ENCODE results near the gene SLC31A1.
"Not testable (repeated sequence)": the region's sequence is repeated elsewhere in the genome, so short reads cannot be mapped to it uniquely, and the experiment has no call there.

GRCh38 chr9:113249661-113250060, 28.3 kb downstream of the SLC31A1 start:
- TF ChIP-seq, protein P1, sequence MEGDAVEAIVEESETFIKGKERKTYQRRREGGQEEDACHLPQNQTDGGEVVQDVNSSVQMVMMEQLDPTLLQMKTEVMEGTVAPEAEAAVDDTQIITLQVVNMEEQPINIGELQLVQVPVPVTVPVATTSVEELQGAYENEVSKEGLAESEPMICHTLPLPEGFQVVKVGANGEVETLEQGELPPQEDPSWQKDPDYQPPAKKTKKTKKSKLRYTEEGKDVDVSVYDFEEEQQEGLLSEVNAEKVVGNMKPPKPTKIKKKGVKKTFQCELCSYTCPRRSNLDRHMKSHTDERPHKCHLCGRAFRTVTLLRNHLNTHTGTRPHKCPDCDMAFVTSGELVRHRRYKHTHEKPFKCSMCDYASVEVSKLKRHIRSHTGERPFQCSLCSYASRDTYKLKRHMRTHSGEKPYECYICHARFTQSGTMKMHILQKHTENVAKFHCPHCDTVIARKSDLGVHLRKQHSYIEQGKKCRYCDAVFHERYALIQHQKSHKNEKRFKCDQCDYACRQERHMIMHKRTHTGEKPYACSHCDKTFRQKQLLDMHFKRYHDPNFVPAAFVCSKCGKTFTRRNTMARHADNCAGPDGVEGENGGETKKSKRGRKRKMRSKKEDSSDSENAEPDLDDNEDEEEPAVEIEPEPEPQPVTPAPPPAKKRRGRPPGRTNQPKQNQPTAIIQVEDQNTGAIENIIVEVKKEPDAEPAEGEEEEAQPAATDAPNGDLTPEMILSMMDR (IDR thresholded peaks at IDR 0.05) = not testable (repeated sequence)
- not testable (repeated sequence) for TF ChIP-seq POLR2A (IDR thresholded peaks at IDR 0.05)

All from body of pancreas (tissue), 4 donors.